NCI-H526 treated with DMSO at 0.1 percent for 48 hours (cell line): Measurements from ENCODE around the gene RNF224.

Experiments
- DNase-seq: peaks from one replicate; lab custom pipeline; 2025; lab: John Stamatoyannopoulos, UW

RNF224 gene

GRCh38 chr9:137273611-137274320 lies 46.5 kb downstream of the RNF224 start:
- DNase-seq = no peak

GRCh38 chr9:137275203-137275587 lies 47.9 kb downstream of the RNF224 start:
- DNase-seq = no peak

DNA sequence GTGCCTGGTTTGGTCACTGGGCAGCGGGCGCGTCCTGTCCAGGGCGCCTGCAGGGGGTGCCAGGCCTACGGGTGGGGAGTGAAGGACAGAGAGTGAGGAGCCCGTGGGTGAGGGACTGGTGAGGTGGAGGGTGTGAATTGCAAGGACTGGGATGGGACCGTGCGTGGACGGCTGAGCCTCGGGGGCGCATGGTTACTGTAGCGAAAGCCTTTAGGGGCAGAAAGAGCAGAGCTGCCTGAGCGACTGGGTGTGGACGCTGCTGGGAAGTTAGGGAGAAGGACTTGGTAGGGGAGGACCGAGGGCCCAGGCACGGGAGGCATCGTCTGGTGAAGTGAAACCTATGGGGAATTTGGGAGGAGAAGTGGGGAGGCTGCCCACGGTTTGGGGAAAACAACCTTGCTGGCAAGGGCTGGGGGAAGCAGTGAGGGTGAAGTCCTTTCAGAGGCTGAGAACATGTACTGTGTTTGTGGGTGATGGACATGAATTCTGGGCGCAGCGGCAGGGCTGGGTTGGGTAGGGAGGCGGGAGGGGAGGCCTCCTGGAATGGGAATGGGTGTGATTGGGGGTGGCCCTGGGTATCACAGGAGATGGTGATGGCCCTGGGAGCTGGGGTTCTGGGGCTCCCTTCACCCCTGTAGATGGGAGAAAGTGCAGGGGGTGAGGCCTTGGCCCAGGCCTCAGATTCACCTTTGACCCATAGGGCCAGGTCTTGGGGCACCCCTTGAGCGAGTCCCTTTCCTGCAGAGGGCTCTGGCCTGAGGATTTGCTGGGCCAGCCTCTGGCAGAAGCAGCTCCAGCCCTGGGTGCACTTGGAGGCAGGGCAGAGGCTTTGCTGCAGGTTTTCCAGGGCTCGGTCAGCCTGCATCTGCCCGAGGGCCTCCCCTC lies 48.5 kb downstream of the RNF224 start:
- no peak for DNase-seq

DNA sequence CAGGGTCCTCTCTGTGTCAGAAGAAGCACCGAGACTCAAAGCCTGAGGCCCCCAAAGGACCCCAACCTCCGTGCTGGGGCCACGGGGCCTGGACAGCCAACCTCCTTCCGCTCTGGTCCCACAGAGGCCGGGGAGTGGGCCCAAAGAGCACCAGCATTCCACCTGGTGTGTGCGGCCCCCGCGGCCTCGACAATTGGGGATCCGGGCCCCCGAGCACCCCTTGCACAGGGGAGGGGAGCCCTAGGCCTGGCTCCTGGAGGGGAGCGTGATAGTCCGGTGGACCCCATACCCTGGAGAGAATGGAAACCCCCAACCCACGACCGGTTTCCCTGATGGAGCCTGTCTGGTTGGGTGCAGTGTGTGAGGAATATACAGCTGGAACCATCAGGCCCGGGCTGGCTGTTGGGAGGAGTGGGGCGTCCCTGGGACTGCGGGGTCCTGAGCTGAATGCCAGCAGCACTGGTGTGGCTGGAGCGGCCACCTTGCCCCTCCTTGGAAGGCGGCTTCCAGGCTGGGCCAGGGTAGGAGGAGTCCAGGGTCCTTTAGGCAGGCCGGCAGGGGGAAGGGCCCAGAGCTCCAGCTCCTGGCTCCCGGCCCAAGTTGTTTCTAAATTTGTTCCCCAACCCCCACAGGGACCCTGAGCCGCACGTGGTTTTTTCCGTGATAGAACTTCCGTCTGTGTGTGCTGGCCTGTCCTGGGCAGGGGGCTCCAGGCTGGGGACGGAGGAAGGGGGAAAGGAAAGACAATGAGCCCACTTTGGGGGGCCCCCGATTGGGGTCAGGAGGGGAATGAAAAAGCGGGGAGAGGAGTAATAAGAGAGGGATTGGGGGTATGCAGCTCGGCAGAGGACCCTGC lies 49.4 kb downstream of the RNF224 start:
- no peak for DNase-seq

GRCh38 chr9:137277329-137278041 lies 50.2 kb downstream of the RNF224 start, which contains the start of gene TOR4A:
Gene TOR4A (plus strand): TSS chr9:137277726. CDS start chr9:137278690, 964 bp downstream.
- no peak for DNase-seq

DNA sequence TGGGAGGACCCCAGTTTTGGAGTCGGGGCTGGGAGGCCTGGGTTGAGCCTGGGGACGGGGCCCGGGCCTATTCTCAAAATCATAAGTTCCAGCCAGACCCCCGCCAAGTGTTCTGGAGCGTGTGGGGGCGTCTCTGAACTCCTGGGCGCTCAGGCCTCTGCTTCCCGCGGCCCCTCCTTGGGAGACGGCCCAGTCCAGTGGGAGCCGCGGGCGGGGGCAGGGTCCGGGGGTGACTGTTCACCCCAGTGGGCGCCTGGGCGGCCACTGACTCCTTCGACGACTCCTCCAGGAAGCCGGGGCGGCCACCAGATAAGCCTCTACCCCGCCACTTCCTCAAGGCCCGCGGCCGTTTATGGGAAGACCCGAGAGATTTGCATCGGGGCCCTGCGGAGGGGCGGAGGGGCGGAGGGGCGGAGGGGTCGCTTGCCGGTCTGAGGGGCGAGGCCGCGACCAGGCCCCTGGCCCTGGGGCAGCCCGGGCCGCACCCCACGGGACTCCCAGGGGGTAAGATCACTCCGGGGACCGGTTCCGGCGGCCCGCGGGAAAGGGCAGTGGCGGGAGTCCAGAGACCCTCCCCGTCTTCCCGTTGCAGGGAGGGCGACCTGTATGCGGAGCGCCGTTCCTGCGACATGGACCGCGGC lies 50.9 kb downstream of the RNF224 start:
- no peak for DNase-seq
